ENCODE data around the gene HS6ST1. TPM values are rescaled to one million over a fixed set of nuclear protein-coding genes. Genes with fewer than 3 reads are reported as not detected.

HS6ST1 gene
- polyA plus RNA-seq, 1 experiment: 12.9 TPM

DNA sequence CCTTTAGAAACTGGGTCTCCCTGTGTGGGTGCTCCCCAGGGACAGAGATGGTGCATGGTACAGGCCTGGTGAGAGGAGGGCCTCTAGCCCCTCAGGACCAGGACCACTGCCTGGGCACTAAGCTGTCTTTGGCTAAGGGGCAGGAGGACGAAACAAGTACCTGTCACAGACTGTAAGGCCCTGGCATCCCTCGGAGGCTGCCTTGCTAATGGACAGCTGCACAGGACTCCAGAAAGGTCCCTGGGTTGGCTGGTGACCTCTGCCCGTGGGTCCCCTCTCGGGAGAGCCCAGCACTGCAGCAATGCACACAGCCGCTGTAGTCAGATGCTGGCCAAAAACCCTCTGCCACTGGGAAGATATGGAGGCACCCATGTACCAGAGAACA, 14.3 kb downstream of the HS6ST1 start:
- H3K27me3 ChIP-seq (ENCODE audit: control insufficient read depth, insufficient read depth, low read length): no peaks in the 10 kb centered on the region
- no peak for DNase-seq (ENCODE audit: low read depth)
- CTCF ChIA-PET: interaction anchor here (0.6 to 2.9 kb wide), 5 partner anchors 70 to 350 kb away, joined by 3 to 18 read pairs (median 3); no protein-coding TSS in a partner anchor
- TF ChIP-seq CTCF (IDR thresholded peaks at IDR 0.05; ENCODE audit: insufficient read depth, low read depth, low read length): no peak
- POLR2A ChIA-PET: no interaction called here
- no peak overlapping the region for H3K4me3 ChIP-seq (ENCODE audit: low read depth, low read length)
- H3K36me3 ChIP-seq (ENCODE audit: control insufficient read depth, insufficient read depth, low read length): peaks cover 3% of the 10 kb centered on the region; the same call in 1 of the 2 replicates

DNA sequence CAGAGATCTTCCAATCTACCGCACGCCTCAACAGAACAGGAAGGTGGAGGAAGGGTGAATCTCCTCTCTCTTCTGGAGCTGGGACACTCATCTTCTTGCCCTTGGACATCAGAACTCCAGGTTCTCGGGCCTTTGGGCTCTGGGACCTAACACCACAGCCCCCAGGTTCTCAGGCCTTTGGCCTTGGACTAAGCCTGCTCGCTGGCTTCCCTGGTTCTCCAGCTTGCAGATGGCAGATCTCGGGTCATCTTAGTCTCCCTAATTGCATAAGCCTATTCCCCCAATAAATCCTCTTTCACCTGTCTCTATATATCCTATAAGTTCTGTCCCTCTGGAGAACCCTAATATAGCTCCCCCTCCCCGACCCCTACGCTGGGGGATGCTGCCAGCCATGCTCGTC, 14.8 kb downstream of the HS6ST1 start:
- no peak for TF ChIP-seq CTCF (IDR thresholded peaks at IDR 0.05; ENCODE audit: insufficient read depth, low read depth, low read length)
- Histone ChIP-seq H3K36me3 (ENCODE audit: control insufficient read depth, insufficient read depth, low read length) (peaks cover 3% of the 10 kb centered on the region; the same call in 1 of the 2 replicates), H3K27me3 (ENCODE audit: control insufficient read depth, insufficient read depth, low read length) (no peaks in the 10 kb centered on the region), H3K4me3 (ENCODE audit: low read depth, low read length) (no peak overlapping the region)
- CTCF ChIA-PET: interaction anchor here (0.6 to 1.2 kb wide), 3 partner anchors 70 to 263 kb away, joined by 3 to 4 read pairs (median 3); no protein-coding TSS in a partner anchor
- POLR2A ChIA-PET: no interaction called here
- DNase-seq (ENCODE audit: low read depth): no peak

DNA sequence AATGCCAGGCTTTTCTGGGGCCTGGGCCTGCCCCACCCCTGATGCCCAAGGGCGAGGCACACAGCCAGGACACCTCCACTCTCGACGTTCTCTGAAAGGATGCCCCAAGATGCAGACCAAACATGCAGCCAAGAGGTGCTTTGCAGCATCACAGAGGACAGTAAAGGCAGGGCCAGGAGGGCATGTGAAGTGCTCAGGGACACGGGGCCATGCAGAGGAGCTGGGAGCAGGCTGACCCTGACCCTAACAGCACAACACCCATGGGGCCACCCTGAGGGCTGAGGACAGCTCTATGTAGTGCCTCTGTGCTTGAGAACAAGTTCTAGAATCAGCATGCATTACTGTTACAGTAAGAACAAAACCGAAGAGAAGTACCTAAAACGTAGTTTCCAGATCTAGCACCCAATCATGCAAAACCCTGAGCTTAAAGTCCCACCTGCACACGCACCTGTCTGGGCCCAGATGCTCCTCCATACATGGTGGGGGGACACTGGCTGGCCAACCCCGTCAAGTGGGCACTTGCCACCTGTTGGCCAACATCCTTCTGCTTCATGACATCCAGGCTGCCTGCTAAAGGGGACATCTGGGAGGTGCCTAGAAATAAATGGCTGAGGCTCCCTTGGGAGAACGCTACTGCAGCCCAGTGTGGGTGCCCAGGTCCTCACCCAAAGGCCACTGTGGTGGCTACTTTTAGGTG, 15.4 kb downstream of the HS6ST1 start:
- DNase-seq (ENCODE audit: low read depth): no peak
- no peak overlapping the region for H3K4me3 ChIP-seq (ENCODE audit: low read depth, low read length)
- H3K27me3 ChIP-seq (ENCODE audit: control insufficient read depth, insufficient read depth, low read length): no peaks in the 10 kb centered on the region
- POLR2A ChIA-PET: no interaction called here
- no peaks in the 10 kb centered on the region for H3K36me3 ChIP-seq (ENCODE audit: control insufficient read depth, insufficient read depth, low read length)
- CTCF ChIA-PET: interaction anchor here (0.6 to 0.9 kb wide), 3 partner anchors 9 to 263 kb away, joined by 3 to 4 read pairs (median 3); no protein-coding TSS in a partner anchor
- TF ChIP-seq CTCF (IDR thresholded peaks at IDR 0.05; ENCODE audit: insufficient read depth, low read depth, low read length): no peak

- TF ChIP-seq CTCF (IDR thresholded peaks at IDR 0.05; ENCODE audit: insufficient read depth, low read depth, low read length): no peak
- H3K27me3 ChIP-seq (ENCODE audit: control insufficient read depth, insufficient read depth, low read length): no peaks in the 10 kb centered on the region
- DNase-seq (ENCODE audit: low read depth): no peak
- H3K4me3 ChIP-seq (ENCODE audit: low read depth, low read length): no peak overlapping the region
- ChIA-PET CTCF (interaction anchor here (0.9 to 1.7 kb wide), 2 partner anchors 14 to 19 kb away, joined by 3 to 7 read pairs; no protein-coding TSS in a partner anchor), POLR2A (no interaction called here)
- no peaks in the 10 kb centered on the region for H3K36me3 ChIP-seq (ENCODE audit: control insufficient read depth, insufficient read depth, low read length)
Measured at GRCh38 chr2:128302744-128303067, 16.0 kb downstream of the HS6ST1 start.

- Histone ChIP-seq H3K27me3 (ENCODE audit: control insufficient read depth, insufficient read depth, low read length) (no peaks in the 10 kb centered on the region), H3K36me3 (ENCODE audit: control insufficient read depth, insufficient read depth, low read length) (no peaks in the 10 kb centered on the region), H3K4me3 (ENCODE audit: low read depth, low read length) (no peak overlapping the region)
- TF ChIP-seq CTCF (IDR thresholded peaks at IDR 0.05; ENCODE audit: insufficient read depth, low read depth, low read length): no peak
- ChIA-PET CTCF (interaction anchor here (0.9 to 1.8 kb wide), 4 partner anchors 14 to 123 kb away, joined by 3 to 9 read pairs (median 5); no protein-coding TSS in a partner anchor), POLR2A (interaction anchor here (0.5 kb wide), 1 partner anchor 21 kb away, joined by 4 read pairs; no protein-coding TSS in a partner anchor)
- no peak for DNase-seq (ENCODE audit: low read depth)
Measured at GRCh38 chr2:128302011-128302743, 16.5 kb downstream of the HS6ST1 start.

All from BJ (cell line).